HEK293 (cell line): ENCODE data around the gene VIPR2.

Experiments used
- CTCF ChIA-PET: fragments of 350-600 bp; formaldehyde crosslinking; extraction: SDS; loops from one replicate; lab custom pipeline; 2021; ENCODE audit warnings: antibody characterized with exemption; lab: Yijun Ruan, JAX
- POLR2A ChIA-PET: fragments of 300-600 bp; formaldehyde crosslinking; extraction: SDS; loops from one replicate; lab custom pipeline; 2020; ENCODE audit warnings: antibody characterized with exemption, inconsistent platforms; lab: Yijun Ruan, JAX
- H3K27ac ChIP-seq: fragments of 200-500 bp; sonication (Bioruptor generic); 2 replicates; pipeline ENCODE4 v1.5.1; 2014; ENCODE audit warnings: low read depth, low read length, control low read depth, inconsistent platforms; ENCODE audit errors: extremely low read depth
- H3K36me3 ChIP-seq, 2 experiments: fragments of 200-500 bp in 1 of 2; sonication (Bioruptor generic) in 1 of 2; 1 replicate in 1 of 2; 2 replicates in 1 of 2; pipeline ENCODE4 v1.5.1; 2014 to 2017; ENCODE audit warnings: inconsistent platforms in 2 of 2, low read length in 2 of 2; ENCODE audit not compliant: control insufficient read depth in 2 of 2, insufficient read depth in 1 of 2
- H3K4me1 ChIP-seq: fragments of 200-500 bp; sonication (Bioruptor generic); 2 replicates; pipeline ENCODE4 v1.5.1; 2014; ENCODE audit warnings: mild to moderate bottlenecking, low read length, inconsistent platforms; ENCODE audit not compliant: control insufficient read depth, insufficient read depth
- H3K4me3 ChIP-seq: 2 replicates; pipeline ENCODE4 v1.5.1; 2011; ENCODE audit warnings: low read depth, mild to moderate bottlenecking, control low read depth, low read length, moderate library complexity
- H3K9me3 ChIP-seq: fragments of 200-500 bp; sonication (Bioruptor generic); 2 replicates; pipeline ENCODE4 v1.5.1; 2014; ENCODE audit warnings: low read depth, low read length, inconsistent platforms; ENCODE audit not compliant: control insufficient read depth, insufficient read depth
- PATZ1 ChIP-seq: fragments of 450-650 bp; formaldehyde crosslinking; IDR thresholded peaks from 2 replicates; pipeline ENCODE4 v1.5.1; 2016; ENCODE audit warnings: missing biosample characterization, missing genetic modification characterization
- ZBTB10 ChIP-seq: fragments of 450-650 bp; formaldehyde crosslinking; IDR thresholded peaks from 2 replicates; pipeline ENCODE4 v1.5.1; 2016; ENCODE audit warnings: missing biosample characterization, missing genetic modification characterization
- ZBTB20 ChIP-seq: fragments of 450-650 bp; formaldehyde crosslinking; IDR thresholded peaks from 2 replicates; pipeline ENCODE4 v1.5.1; 2016; ENCODE audit warnings: missing biosample characterization, missing genetic modification characterization
- ZBTB26 ChIP-seq: fragments of 450-650 bp; formaldehyde crosslinking; optimal IDR thresholded peaks from 2 replicates; pipeline ENCODE3; 2016; ENCODE audit warnings: missing biosample characterization, mild to moderate bottlenecking, missing genetic modification characterization
- ZBTB7A ChIP-seq: fragments of 450-650 bp; formaldehyde crosslinking; IDR thresholded peaks from 2 replicates; pipeline ENCODE4 v1.5.1; 2016; ENCODE audit warnings: low read depth, missing biosample characterization, missing genetic modification characterization
- ZBTB8A ChIP-seq: fragments of 450-650 bp; formaldehyde crosslinking; IDR thresholded peaks from 2 replicates; pipeline ENCODE4 v1.5.1; 2016; ENCODE audit warnings: missing biosample characterization, missing genetic modification characterization
- ZFHX2 ChIP-seq: fragments of 450-650 bp; formaldehyde crosslinking; conservative IDR thresholded peaks from 2 replicates; pipeline ENCODE4 v1.5.1; 2016; ENCODE audit warnings: missing biosample characterization, missing genetic modification characterization
- ZNF16 ChIP-seq: fragments of 450-650 bp; formaldehyde crosslinking; IDR thresholded peaks from 2 replicates; pipeline ENCODE4 v1.5.1; 2016; ENCODE audit warnings: low read depth, missing biosample characterization, missing genetic modification characterization
- ZNF335 ChIP-seq: fragments of 450-650 bp; formaldehyde crosslinking; conservative IDR thresholded peaks from 2 replicates; pipeline ENCODE4 v1.5.1; 2016; ENCODE audit warnings: missing biosample characterization, missing genetic modification characterization
- ZNF341 ChIP-seq: fragments of 450-650 bp; formaldehyde crosslinking; IDR thresholded peaks from 2 replicates; pipeline ENCODE4; 2016; ENCODE audit warnings: low read depth, missing biosample characterization, missing genetic modification characterization
- ZNF366 ChIP-seq: fragments of 450-650 bp; formaldehyde crosslinking; conservative IDR thresholded peaks from 2 replicates; pipeline ENCODE4 v1.5.1; 2016; ENCODE audit warnings: missing biosample characterization, missing genetic modification characterization
- ZNF398 ChIP-seq: fragments of 450-650 bp; formaldehyde crosslinking; IDR thresholded peaks from 2 replicates; pipeline ENCODE4 v1.5.1; 2017; ENCODE audit warnings: missing biosample characterization, missing genetic modification characterization
- ZNF488 ChIP-seq: fragments of 450-650 bp; formaldehyde crosslinking; IDR thresholded peaks from 2 replicates; pipeline ENCODE4 v1.5.1; 2016; ENCODE audit warnings: missing biosample characterization, missing genetic modification characterization
- ZNF561 ChIP-seq: fragments of 450-650 bp; IDR thresholded peaks from 2 replicates; pipeline ENCODE4 v1.5.1; 2018; ENCODE audit warnings: missing biosample characterization, missing genetic modification characterization, borderline replicate concordance
- ZNF571 ChIP-seq: fragments of 450-650 bp; formaldehyde crosslinking; IDR thresholded peaks from 2 replicates; pipeline ENCODE4 v1.5.0; 2017; ENCODE audit warnings: missing biosample characterization, missing genetic modification characterization
- ZNF600 ChIP-seq: fragments of 450-650 bp; formaldehyde crosslinking; IDR thresholded peaks from 2 replicates; pipeline ENCODE4 v1.5.1; 2016; ENCODE audit warnings: missing biosample characterization, missing genetic modification characterization
- ZNF777 ChIP-seq: fragments of 450-650 bp; formaldehyde crosslinking; IDR thresholded peaks from 2 replicates; pipeline ENCODE4 v1.5.1; 2017; ENCODE audit warnings: missing biosample characterization, missing genetic modification characterization, borderline replicate concordance
- ZSCAN23 ChIP-seq: fragments of 450-650 bp; formaldehyde crosslinking; IDR thresholded peaks from 2 replicates; pipeline ENCODE4 v1.5.1; 2016; ENCODE audit warnings: missing biosample characterization, missing genetic modification characterization

Gene VIPR2

GRCh38 chr7:159145490-159145855, 806 bp upstream of the VIPR2 start (continued):
- TF ChIP-seq ZNF488 (tag by site-specific recombination) = no peak

- H3K4me1 ChIP-seq = no peaks in the 10 kb centered on the region
- H3K36me3 ChIP-seq = no peaks in the 10 kb centered on the region
- ChIA-PET POLR2A (interaction anchor here (0.6 kb wide), 1 partner anchor 177 kb away, joined by 3 read pairs; no protein-coding TSS in a partner anchor), CTCF (no interaction called here)
- H3K4me3 ChIP-seq = peak overlapping the region; percentile 29
- 0 out of 2 replicates have a peak, but pooled peaks have one; percentile 52 for TF ChIP-seq ZBTB8A (tag by site-specific recombination)
- TF ChIP-seq ZNF398 = peak; percentile 47
- TF ChIP-seq ZSCAN23 (tag by site-specific recombination) = no peak
- TF ChIP-seq ZNF571 (tag by site-specific recombination) = no peak
- peak; percentile 41; the same call in 1 of the 2 replicates for TF ChIP-seq PATZ1 (tag by site-specific recombination)
- no peak for TF ChIP-seq ZNF16 (tag by site-specific recombination)
- TF ChIP-seq ZBTB20 (tag by site-specific recombination) = peak; percentile 97
- peak; percentile 85 for TF ChIP-seq ZNF341 (tag by site-specific recombination)
- peak; percentile 55; the same call in 1 of the 2 replicates for TF ChIP-seq ZBTB10
- 0 out of 2 replicates have a peak, but pooled peaks have one; percentile 15 for TF ChIP-seq ZFHX2 (tag by site-specific recombination)
- TF ChIP-seq ZBTB7A (tag by site-specific recombination) = 0 out of 2 replicates have a peak, but pooled peaks have one; percentile 66
- TF ChIP-seq ZNF561 (tag by site-specific recombination) = peak; percentile 43; the same call in 1 of the 2 replicates
- 0 out of 2 replicates have a peak, but pooled peaks have one; percentile 19 for TF ChIP-seq ZNF600 (tag by site-specific recombination)
- TF ChIP-seq ZNF777 = peak; percentile 55; the same call in 1 of the 2 replicates
- TF ChIP-seq ZNF366 (tag by site-specific recombination) = no peak
- TF ChIP-seq ZNF335 = peak; percentile 81
- TF ChIP-seq ZBTB26 (tag by site-specific recombination) = peak; percentile 88
- H3K27ac ChIP-seq = no peak overlapping the region
- no peaks in the 10 kb centered on the region for H3K9me3 ChIP-seq
These were observed 598 bp downstream of the VIPR2 start for GRCh38 chr7:159143780-159144757.
